ENCODE measurements around the gene C22orf31. TPM values are rescaled to one million over a fixed set of nuclear protein-coding genes. Genes with fewer than 3 reads are reported as not detected.

C22orf31 gene
- total RNA-seq, 1 experiment from 2014 or later: not detected

GRCh38 chr22:29071261-29072045 is 9.8 kb upstream of the C22orf31 start:
- Histone ChIP-seq H3K9ac (ENCODE audit: low read length) (no peak overlapping the region), H3K4me1 (ENCODE audit: low read length) (no peaks in the 10 kb centered on the region), H3K36me3 (ENCODE audit: insufficient read depth, low read length) (no peaks in the 10 kb centered on the region), H3K27me3 (ENCODE audit: low read length) (no peaks in the 10 kb centered on the region), H3K4me3 (ENCODE audit: low read length) (no peak overlapping the region), H3K4me2 (ENCODE audit: low read depth, low read length, poor library complexity, severe bottlenecking) (no peak overlapping the region), H3K9me3 (ENCODE audit: low read length) (no peaks in the 10 kb centered on the region), H3K79me2 (ENCODE audit: low read length) (no peaks in the 10 kb centered on the region), H3K27ac (ENCODE audit: low read length) (no peak overlapping the region), H2AFZ (ENCODE audit: low read length) (no peak overlapping the region), H4K20me1 (ENCODE audit: insufficient read depth, low read depth, low read length) (no peaks in the 10 kb centered on the region), H3K9me2 (replicated peaks; ENCODE audit: insufficient read depth, low read length) (no peaks in the 10 kb centered on the region)
- DNase-seq: no peak

GRCh38 chr22:29070490-29070889 is 8.9 kb upstream of the C22orf31 start:
- Histone ChIP-seq H3K27ac (ENCODE audit: low read length) (no peak overlapping the region), H3K9me2 (replicated peaks; ENCODE audit: insufficient read depth, low read length) (no peaks in the 10 kb centered on the region), H3K4me2 (ENCODE audit: low read depth, low read length, poor library complexity, severe bottlenecking) (no peak overlapping the region), H3K79me2 (ENCODE audit: low read length) (no peaks in the 10 kb centered on the region), H3K9me3 (ENCODE audit: low read length) (no peaks in the 10 kb centered on the region), H2AFZ (ENCODE audit: low read length) (no peak overlapping the region), H3K4me3 (ENCODE audit: low read length) (no peak overlapping the region), H3K27me3 (ENCODE audit: low read length) (no peaks in the 10 kb centered on the region), H3K9ac (ENCODE audit: low read length) (no peak overlapping the region), H3K4me1 (ENCODE audit: low read length) (no peaks in the 10 kb centered on the region), H3K36me3 (ENCODE audit: insufficient read depth, low read length) (no peaks in the 10 kb centered on the region), H4K20me1 (ENCODE audit: insufficient read depth, low read depth, low read length) (no peaks in the 10 kb centered on the region)
- no peak for DNase-seq

GRCh38 chr22:29069463-29069862 is 7.8 kb upstream of the C22orf31 start:
- no peak overlapping the region for H3K9ac ChIP-seq (ENCODE audit: low read length)
- no peaks in the 10 kb centered on the region for H3K79me2 ChIP-seq (ENCODE audit: low read length)
- no peak overlapping the region for H3K4me3 ChIP-seq (ENCODE audit: low read length)
- no peaks in the 10 kb centered on the region for H4K20me1 ChIP-seq (ENCODE audit: insufficient read depth, low read depth, low read length)
- H3K27ac ChIP-seq (ENCODE audit: low read length): no peak overlapping the region
- H2AFZ ChIP-seq (ENCODE audit: low read length): no peak overlapping the region
- no peaks in the 10 kb centered on the region for H3K9me2 ChIP-seq (replicated peaks; ENCODE audit: insufficient read depth, low read length)
- H3K4me2 ChIP-seq (ENCODE audit: low read depth, low read length, poor library complexity, severe bottlenecking): no peak overlapping the region
- H3K27me3 ChIP-seq (ENCODE audit: low read length): no peaks in the 10 kb centered on the region
- no peaks in the 10 kb centered on the region for H3K36me3 ChIP-seq (ENCODE audit: insufficient read depth, low read length)
- no peaks in the 10 kb centered on the region for H3K9me3 ChIP-seq (ENCODE audit: low read length)
- H3K4me1 ChIP-seq (ENCODE audit: low read length): no peaks in the 10 kb centered on the region
- DNase-seq: no peak

GRCh38 chr22:29065468-29066190 is 4.0 kb upstream of the C22orf31 start:
- Histone ChIP-seq H3K27me3 (ENCODE audit: low read length) (no peaks in the 10 kb centered on the region), H3K36me3 (ENCODE audit: insufficient read depth, low read length) (no peaks in the 10 kb centered on the region), H3K4me2 (ENCODE audit: low read depth, low read length, poor library complexity, severe bottlenecking) (no peak overlapping the region), H3K4me3 (ENCODE audit: low read length) (no peak overlapping the region), H2AFZ (ENCODE audit: low read length) (no peak overlapping the region), H3K27ac (ENCODE audit: low read length) (no peak overlapping the region), H3K9ac (ENCODE audit: low read length) (no peak overlapping the region), H3K9me2 (replicated peaks; ENCODE audit: insufficient read depth, low read length) (no peaks in the 10 kb centered on the region), H4K20me1 (ENCODE audit: insufficient read depth, low read depth, low read length) (no peaks in the 10 kb centered on the region), H3K4me1 (ENCODE audit: low read length) (peaks cover 10% of the 10 kb centered on the region), H3K79me2 (ENCODE audit: low read length) (no peaks in the 10 kb centered on the region), H3K9me3 (ENCODE audit: low read length) (no peaks in the 10 kb centered on the region)
- no peak for DNase-seq

- no peak overlapping the region for H2AFZ ChIP-seq (ENCODE audit: low read length)
- no peak overlapping the region for H3K27ac ChIP-seq (ENCODE audit: low read length)
- H3K27me3 ChIP-seq (ENCODE audit: low read length): no peaks in the 10 kb centered on the region
- no peak overlapping the region for H3K4me2 ChIP-seq (ENCODE audit: low read depth, low read length, poor library complexity, severe bottlenecking)
- no peak overlapping the region for H3K9ac ChIP-seq (ENCODE audit: low read length)
- no peak overlapping the region for H3K4me3 ChIP-seq (ENCODE audit: low read length)
- no peaks in the 10 kb centered on the region for H3K9me2 ChIP-seq (replicated peaks; ENCODE audit: insufficient read depth, low read length)
- H4K20me1 ChIP-seq (ENCODE audit: insufficient read depth, low read depth, low read length): no peaks in the 10 kb centered on the region
- H3K79me2 ChIP-seq (ENCODE audit: low read length): no peaks in the 10 kb centered on the region
- H3K4me1 ChIP-seq (ENCODE audit: low read length): peaks cover 10% of the 10 kb centered on the region
- H3K36me3 ChIP-seq (ENCODE audit: insufficient read depth, low read length): no peaks in the 10 kb centered on the region
- no peaks in the 10 kb centered on the region for H3K9me3 ChIP-seq (ENCODE audit: low read length)
- DNase-seq: no peak
Observed at GRCh38 chr22:29062286-29062821, 723 bp upstream of the C22orf31 start.

- no peak overlapping the region for H3K4me3 ChIP-seq (ENCODE audit: low read length)
- H3K9me2 ChIP-seq (replicated peaks; ENCODE audit: insufficient read depth, low read length): no peaks in the 10 kb centered on the region
- H3K36me3 ChIP-seq (ENCODE audit: insufficient read depth, low read length): no peaks in the 10 kb centered on the region
- no peak for DNase-seq
- no peak overlapping the region for H3K27ac ChIP-seq (ENCODE audit: low read length)
- H4K20me1 ChIP-seq (ENCODE audit: insufficient read depth, low read depth, low read length): no peaks in the 10 kb centered on the region
- peaks cover 10% of the 10 kb centered on the region for H3K4me1 ChIP-seq (ENCODE audit: low read length)
- H3K9ac ChIP-seq (ENCODE audit: low read length): no peak overlapping the region
- H3K4me2 ChIP-seq (ENCODE audit: low read depth, low read length, poor library complexity, severe bottlenecking): no peak overlapping the region
- no peaks in the 10 kb centered on the region for H3K27me3 ChIP-seq (ENCODE audit: low read length)
- H3K9me3 ChIP-seq (ENCODE audit: low read length): no peaks in the 10 kb centered on the region
- no peak overlapping the region for H2AFZ ChIP-seq (ENCODE audit: low read length)
- no peaks in the 10 kb centered on the region for H3K79me2 ChIP-seq (ENCODE audit: low read length)
Observed at GRCh38 chr22:29060931-29061330, 700 bp downstream of the C22orf31 start.

- H3K79me2 ChIP-seq (ENCODE audit: low read length): no peaks in the 10 kb centered on the region
- H4K20me1 ChIP-seq (ENCODE audit: insufficient read depth, low read depth, low read length): no peaks in the 10 kb centered on the region
- peaks cover 10% of the 10 kb centered on the region for H3K4me1 ChIP-seq (ENCODE audit: low read length)
- no peaks in the 10 kb centered on the region for H3K27me3 ChIP-seq (ENCODE audit: low read length)
- no peak overlapping the region for H2AFZ ChIP-seq (ENCODE audit: low read length)
- no peak overlapping the region for H3K9ac ChIP-seq (ENCODE audit: low read length)
- DNase-seq: no peak
- H3K4me3 ChIP-seq (ENCODE audit: low read length): no peak overlapping the region
- H3K9me2 ChIP-seq (replicated peaks; ENCODE audit: insufficient read depth, low read length): no peaks in the 10 kb centered on the region
- H3K36me3 ChIP-seq (ENCODE audit: insufficient read depth, low read length): no peaks in the 10 kb centered on the region
- H3K9me3 ChIP-seq (ENCODE audit: low read length): no peaks in the 10 kb centered on the region
- no peak overlapping the region for H3K4me2 ChIP-seq (ENCODE audit: low read depth, low read length, poor library complexity, severe bottlenecking)
- H3K27ac ChIP-seq (ENCODE audit: low read length): no peak overlapping the region
Observed at GRCh38 chr22:29060251-29060869, 1.3 kb downstream of the C22orf31 start.

- Histone ChIP-seq H3K9me3 (ENCODE audit: low read length) (no peaks in the 10 kb centered on the region), H3K9ac (ENCODE audit: low read length) (no peak overlapping the region), H4K20me1 (ENCODE audit: insufficient read depth, low read depth, low read length) (no peaks in the 10 kb centered on the region), H3K4me2 (ENCODE audit: low read depth, low read length, poor library complexity, severe bottlenecking) (no peak overlapping the region), H3K4me3 (ENCODE audit: low read length) (no peak overlapping the region), H3K36me3 (ENCODE audit: insufficient read depth, low read length) (no peaks in the 10 kb centered on the region), H3K27me3 (ENCODE audit: low read length) (no peaks in the 10 kb centered on the region), H3K9me2 (replicated peaks; ENCODE audit: insufficient read depth, low read length) (no peaks in the 10 kb centered on the region), H3K79me2 (ENCODE audit: low read length) (no peaks in the 10 kb centered on the region), H2AFZ (ENCODE audit: low read length) (no peak overlapping the region), H3K27ac (ENCODE audit: low read length) (no peak overlapping the region), H3K4me1 (ENCODE audit: low read length) (peaks cover under 1% of the 10 kb centered on the region)
- no peak for DNase-seq
Observed at GRCh38 chr22:29056472-29056871, 5.2 kb downstream of the C22orf31 start.
